ENCODE measurements around the gene ZMYND8. TPM values are rescaled to one million over a fixed set of nuclear protein-coding genes. Genes with fewer than 3 reads are reported as not detected.

The ZMYND8 gene
- total RNA-seq, 1 experiment from 2014 or later, result 50.7 TPM

DNA sequence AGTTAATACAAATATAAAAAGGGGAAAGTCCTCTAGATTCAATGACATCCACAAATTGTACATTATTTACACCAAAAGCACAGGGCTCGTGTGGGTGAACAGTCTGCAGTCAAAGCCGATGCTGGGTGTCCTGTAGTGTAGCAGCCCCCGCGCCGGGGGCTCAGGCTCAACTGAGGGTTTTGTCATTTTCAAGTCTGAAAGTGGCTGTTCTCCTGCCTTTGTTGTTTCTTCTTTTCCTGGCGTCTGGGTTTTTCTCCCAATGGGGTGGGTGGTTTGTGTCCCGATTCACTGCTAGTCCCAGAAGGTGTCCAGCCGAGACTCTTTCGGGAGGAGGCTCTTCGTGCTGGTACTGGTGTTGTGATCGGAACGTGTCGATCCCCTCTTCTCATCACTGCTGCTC is 146.0 kb downstream of the ZMYND8 start:
- intact Hi-C loops (cut with micrococcal nuclease; ENCODE audit: unreplicated experiment) (no loop called here), in situ Hi-C loops (cut with HindIII; ENCODE audit: low pct_unique_long_range_greater_than_20kb, low sequenced_read_pairs) (no loop called here)
- TF ChIP-seq SIN3A (IDR thresholded peaks at IDR 0.05; ENCODE audit: borderline replicate concordance, insufficient read depth, low read depth, low read length) (no peak), TCF7L2 (IDR thresholded peaks at IDR 0.05; ENCODE audit: low read depth, low read length) (no peak), POLR2AphosphoS5 (IDR thresholded peaks at IDR 0.05; ENCODE audit: low read depth, low read length) (no peak)
- TF ChIP-seq, protein P1, sequence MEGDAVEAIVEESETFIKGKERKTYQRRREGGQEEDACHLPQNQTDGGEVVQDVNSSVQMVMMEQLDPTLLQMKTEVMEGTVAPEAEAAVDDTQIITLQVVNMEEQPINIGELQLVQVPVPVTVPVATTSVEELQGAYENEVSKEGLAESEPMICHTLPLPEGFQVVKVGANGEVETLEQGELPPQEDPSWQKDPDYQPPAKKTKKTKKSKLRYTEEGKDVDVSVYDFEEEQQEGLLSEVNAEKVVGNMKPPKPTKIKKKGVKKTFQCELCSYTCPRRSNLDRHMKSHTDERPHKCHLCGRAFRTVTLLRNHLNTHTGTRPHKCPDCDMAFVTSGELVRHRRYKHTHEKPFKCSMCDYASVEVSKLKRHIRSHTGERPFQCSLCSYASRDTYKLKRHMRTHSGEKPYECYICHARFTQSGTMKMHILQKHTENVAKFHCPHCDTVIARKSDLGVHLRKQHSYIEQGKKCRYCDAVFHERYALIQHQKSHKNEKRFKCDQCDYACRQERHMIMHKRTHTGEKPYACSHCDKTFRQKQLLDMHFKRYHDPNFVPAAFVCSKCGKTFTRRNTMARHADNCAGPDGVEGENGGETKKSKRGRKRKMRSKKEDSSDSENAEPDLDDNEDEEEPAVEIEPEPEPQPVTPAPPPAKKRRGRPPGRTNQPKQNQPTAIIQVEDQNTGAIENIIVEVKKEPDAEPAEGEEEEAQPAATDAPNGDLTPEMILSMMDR (IDR thresholded peaks at IDR 0.05), result no peak
- TF ChIP-seq, protein P2, sequence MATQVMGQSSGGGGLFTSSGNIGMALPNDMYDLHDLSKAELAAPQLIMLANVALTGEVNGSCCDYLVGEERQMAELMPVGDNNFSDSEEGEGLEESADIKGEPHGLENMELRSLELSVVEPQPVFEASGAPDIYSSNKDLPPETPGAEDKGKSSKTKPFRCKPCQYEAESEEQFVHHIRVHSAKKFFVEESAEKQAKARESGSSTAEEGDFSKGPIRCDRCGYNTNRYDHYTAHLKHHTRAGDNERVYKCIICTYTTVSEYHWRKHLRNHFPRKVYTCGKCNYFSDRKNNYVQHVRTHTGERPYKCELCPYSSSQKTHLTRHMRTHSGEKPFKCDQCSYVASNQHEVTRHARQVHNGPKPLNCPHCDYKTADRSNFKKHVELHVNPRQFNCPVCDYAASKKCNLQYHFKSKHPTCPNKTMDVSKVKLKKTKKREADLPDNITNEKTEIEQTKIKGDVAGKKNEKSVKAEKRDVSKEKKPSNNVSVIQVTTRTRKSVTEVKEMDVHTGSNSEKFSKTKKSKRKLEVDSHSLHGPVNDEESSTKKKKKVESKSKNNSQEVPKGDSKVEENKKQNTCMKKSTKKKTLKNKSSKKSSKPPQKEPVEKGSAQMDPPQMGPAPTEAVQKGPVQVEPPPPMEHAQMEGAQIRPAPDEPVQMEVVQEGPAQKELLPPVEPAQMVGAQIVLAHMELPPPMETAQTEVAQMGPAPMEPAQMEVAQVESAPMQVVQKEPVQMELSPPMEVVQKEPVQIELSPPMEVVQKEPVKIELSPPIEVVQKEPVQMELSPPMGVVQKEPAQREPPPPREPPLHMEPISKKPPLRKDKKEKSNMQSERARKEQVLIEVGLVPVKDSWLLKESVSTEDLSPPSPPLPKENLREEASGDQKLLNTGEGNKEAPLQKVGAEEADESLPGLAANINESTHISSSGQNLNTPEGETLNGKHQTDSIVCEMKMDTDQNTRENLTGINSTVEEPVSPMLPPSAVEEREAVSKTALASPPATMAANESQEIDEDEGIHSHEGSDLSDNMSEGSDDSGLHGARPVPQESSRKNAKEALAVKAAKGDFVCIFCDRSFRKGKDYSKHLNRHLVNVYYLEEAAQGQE (IDR thresholded peaks at IDR 0.05; ENCODE audit: insufficient read depth in 1 of 2, low read depth in 2 of 2, low read length in 1 of 2), result no peak
- BruUV-seq (replicated peaks), result no TSS peak
- DNase-seq (ENCODE audit: low read depth, low spot score) (no peak), ATAC-seq (no peak)
- CTCF ChIA-PET, result no interaction called here
- H3K4me1 ChIP-seq (ENCODE audit: control insufficient read depth, insufficient read depth, low read length), result 0 out of 2 replicates have a peak, but pooled peaks cover 4% of the 10 kb centered on the region
- no peak overlapping the region for H3K4me3 ChIP-seq (ENCODE audit: low read depth in 2 of 2, low read length in 2 of 2)
- H3K27ac ChIP-seq (ENCODE audit: low read length), result no peak overlapping the region
- no peaks in the 10 kb centered on the region for H3K9me3 ChIP-seq (ENCODE audit: control insufficient read depth, insufficient read depth, low read depth, low read length)
- POLR2A ChIA-PET, result no interaction called here
- peaks cover 2% of the 10 kb centered on the region; the same call in 1 of the 2 replicates for H3K36me3 ChIP-seq (ENCODE audit: control insufficient read depth, insufficient read depth, low read length)
- no peaks in the 10 kb centered on the region for H3K27me3 ChIP-seq (ENCODE audit: control insufficient read depth, insufficient read depth, low read length)

DNA sequence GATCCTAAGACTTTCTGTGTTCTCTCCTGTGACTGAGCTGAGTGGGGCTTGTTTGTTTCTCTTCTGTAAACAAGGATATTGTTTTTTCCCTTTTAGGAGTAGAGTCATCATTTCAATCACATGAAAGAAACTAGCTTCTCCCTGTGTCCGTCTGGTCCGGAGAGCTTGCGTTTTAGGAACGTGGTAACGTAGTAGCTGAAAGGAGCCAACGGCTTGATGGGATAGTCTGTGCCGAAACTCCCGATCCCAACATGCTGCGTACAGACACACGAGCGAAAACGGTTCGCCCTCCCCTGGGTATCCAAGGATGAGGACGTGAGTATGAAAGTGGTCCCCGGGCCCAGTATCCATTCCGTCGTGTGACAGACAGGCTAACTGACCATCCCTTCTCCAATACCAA is 146.5 kb downstream of the ZMYND8 start:
- TSS peak; percentile 81 for BruUV-seq (replicated peaks)
- Histone ChIP-seq H3K4me1 (ENCODE audit: control insufficient read depth, insufficient read depth, low read length) (0 out of 2 replicates have a peak, but pooled peaks cover 4% of the 10 kb centered on the region), H3K36me3 (ENCODE audit: control insufficient read depth, insufficient read depth, low read length) (peaks cover 2% of the 10 kb centered on the region; the same call in 1 of the 2 replicates), H3K27ac (ENCODE audit: low read length) (no peak overlapping the region), H3K9me3 (ENCODE audit: control insufficient read depth, insufficient read depth, low read depth, low read length) (no peaks in the 10 kb centered on the region), H3K27me3 (ENCODE audit: control insufficient read depth, insufficient read depth, low read length) (no peaks in the 10 kb centered on the region), H3K4me3 (ENCODE audit: low read depth in 2 of 2, low read length in 2 of 2) (no peak overlapping the region)
- ChIA-PET POLR2A (no interaction called here), CTCF (no interaction called here)
- in situ Hi-C loops (cut with HindIII; ENCODE audit: low pct_unique_long_range_greater_than_20kb, low sequenced_read_pairs) (no loop called here), intact Hi-C loops (cut with micrococcal nuclease; ENCODE audit: unreplicated experiment) (loop anchor here (10.0 kb wide), 1 partner anchor 415 kb away; no protein-coding TSS in a partner anchor)
- ATAC-seq (no peak), DNase-seq (ENCODE audit: low read depth, low spot score) (no peak)
- TF ChIP-seq, protein P2 (IDR thresholded peaks at IDR 0.05; ENCODE audit: insufficient read depth in 1 of 2, low read depth in 2 of 2, low read length in 1 of 2), result no peak
- TF ChIP-seq SIN3A (IDR thresholded peaks at IDR 0.05; ENCODE audit: borderline replicate concordance, insufficient read depth, low read depth, low read length) (no peak), TCF7L2 (IDR thresholded peaks at IDR 0.05; ENCODE audit: low read depth, low read length) (no peak), POLR2AphosphoS5 (IDR thresholded peaks at IDR 0.05; ENCODE audit: low read depth, low read length) (no peak)
- TF ChIP-seq, protein P1 (IDR thresholded peaks at IDR 0.05), result no peak

Measured in Panc1 (cell line).